Stimulated activated CD4-positive, alpha-beta T cell treated with anti-CD3 and anti-CD28 coated beads, Interleukin-1b, Interleukin-23, amount 100 ng/mL, for 24 hours (primary cell): ENCODE results near the gene OR5M10.
"Not testable (repeated sequence)": the region's sequence is repeated elsewhere in the genome, so short reads cannot be mapped to it uniquely, and the experiment has no call there.

ENCODE experiments used
- DNase-seq, 4 experiments: peaks; one replicate each; pipeline ENCODE4 v3.0.0-alpha.2; 2020; ENCODE audit warnings: low read depth in 4 of 4, low spot score in 1 of 4

Gene OR5M10

GRCh38 chr11:56577621-56578020 is at the start of gene OR5M10:
Gene OR5M10 (minus strand): TSS chr11:56577721. CDS start chr11:56577721, 0 bp downstream.
- no peak for DNase-seq

- no peak for DNase-seq
These were observed 48.4 kb upstream of the OR5M10 start for GRCh38 chr11:56625946-56626345.

- DNase-seq = no peak
These were observed 47.2 kb upstream of the OR5M10 start for GRCh38 chr11:56624661-56625110.

DNA sequence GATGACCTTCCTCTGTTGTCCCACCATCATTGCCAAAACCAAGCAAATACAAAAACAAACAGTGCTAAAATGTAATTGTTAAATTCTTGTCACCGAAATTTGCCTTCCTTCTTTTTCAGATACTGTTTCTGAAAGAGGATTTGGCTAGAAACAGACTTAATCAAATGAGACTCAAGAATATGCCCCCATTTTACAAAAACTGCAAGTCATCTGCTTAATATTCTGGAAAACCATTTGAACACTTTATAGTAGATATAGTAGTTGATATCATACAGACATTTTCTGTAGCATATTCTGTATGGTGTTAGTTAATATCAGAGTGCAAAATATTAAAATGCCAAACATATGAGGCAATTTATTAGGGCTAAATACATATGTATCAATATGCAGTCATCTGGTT is 33.7 kb upstream of the OR5M10 start:
- DNase-seq = no peak

GRCh38 chr11:56592088-56592717 is 14.7 kb upstream of the OR5M10 start:
- not testable (repeated sequence) for DNase-seq

GRCh38 chr11:56558574-56558973 is 18.9 kb downstream of the OR5M10 start:
- no peak for DNase-seq

DNA sequence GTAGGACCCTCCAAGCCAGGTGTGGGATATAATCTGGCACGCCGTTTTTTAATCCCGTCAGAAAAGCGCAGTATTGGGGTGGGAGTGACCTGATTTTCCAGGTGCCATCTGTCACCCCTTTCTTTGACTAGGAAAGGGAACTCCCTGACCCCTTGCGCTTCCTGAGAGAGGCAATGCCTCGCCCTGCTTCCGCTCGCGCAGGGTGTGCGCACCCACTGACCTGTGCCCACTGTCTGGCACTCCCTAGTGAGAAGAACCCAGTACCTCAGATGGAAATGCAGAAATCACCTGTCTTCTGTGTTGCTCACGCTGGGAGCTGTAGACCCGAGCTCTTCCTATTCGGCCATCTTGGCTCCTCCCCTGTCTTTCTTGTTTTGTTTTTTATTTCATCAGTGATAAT is 22.8 kb downstream of the OR5M10 start:
- not testable (repeated sequence) for DNase-seq

GRCh38 chr11:56545531-56545930 is 32.0 kb downstream of the OR5M10 start:
- no peak for DNase-seq

DNA sequence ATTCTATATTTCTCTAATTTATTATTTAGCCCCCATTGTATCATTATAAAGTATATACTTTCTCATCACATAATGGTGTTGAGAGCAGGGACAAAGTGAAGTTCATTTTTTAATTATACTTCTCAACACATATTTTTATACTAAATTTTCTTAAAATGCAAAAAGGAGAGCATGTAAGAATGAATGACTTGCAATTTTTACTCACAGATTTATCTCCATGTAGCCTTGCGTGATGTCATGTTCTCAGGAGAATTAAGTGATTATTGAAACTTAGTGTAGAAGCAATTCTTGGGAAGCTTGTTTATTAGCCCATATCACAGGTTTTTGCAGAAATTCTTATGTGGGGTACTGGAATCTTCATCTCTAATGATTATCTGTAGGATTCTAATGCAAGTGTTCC is 33.8 kb downstream of the OR5M10 start:
- no peak for DNase-seq

- no peak for DNase-seq
These were observed 34.4 kb downstream of the OR5M10 start, which contains the start of gene OR5M11 for GRCh38 chr11:56543157-56543556. Gene OR5M11 (minus strand): TSS chr11:56543257. CDS start chr11:56543257, 0 bp downstream.

- no peak for DNase-seq
These were observed 44.3 kb downstream of the OR5M10 start for GRCh38 chr11:56533054-56533740.

GRCh38 chr11:56531856-56532255 is 45.7 kb downstream of the OR5M10 start:
- DNase-seq = no peak
